ENCODE measurements around the gene REPS2. TPM values are rescaled to one million over a fixed set of nuclear protein-coding genes. Genes with fewer than 3 reads are reported as not detected.

Gene REPS2
- total RNA-seq, 2 experiments from 2014 or later: 0.41 to 4.0 TPM

GRCh38 chrX:16977771-16978170, 31.3 kb downstream of the REPS2 start:
- Histone ChIP-seq H3K36me3 (ENCODE audit: insufficient read depth, low read length) (no peaks in the 10 kb centered on the region), H3K4me2 (ENCODE audit: low read length) (no peak overlapping the region), H3K27ac (ENCODE audit: low read depth, low read length, poor library complexity, severe bottlenecking) (no peak overlapping the region), H3K4me1 (ENCODE audit: insufficient read depth, low read length, poor library complexity, severe bottlenecking) (no peaks in the 10 kb centered on the region), H2AFZ (ENCODE audit: low read length) (no peak overlapping the region), H3K9me2 (ENCODE audit: insufficient read depth, low read length) (no peaks in the 10 kb centered on the region), H3K79me2 (ENCODE audit: insufficient read depth, low read depth, low read length) (no peaks in the 10 kb centered on the region), H4K20me1 (ENCODE audit: insufficient read depth, low read length) (no peaks in the 10 kb centered on the region), H3K4me3 (ENCODE audit: low read depth, low read length, poor library complexity, severe bottlenecking) (no peak overlapping the region), H3K9me3 (ENCODE audit: low read length) (no peaks in the 10 kb centered on the region)
- no peak for TF ChIP-seq CTCF (conservative IDR thresholded peaks at IDR 0.05; ENCODE audit: low read length)
- no peak for TF ChIP-seq EZH2phosphoT487 (IDR thresholded peaks at IDR 0.05; ENCODE audit: borderline replicate concordance, low read depth, low read length)
- intact Hi-C loops (cut with micrococcal nuclease; ENCODE audit: unreplicated experiment): no loop called here
- POLR2A ChIA-PET: interaction anchor here (0.7 kb wide), 2 partner anchors 98 to 137 kb away, joined by 3 to 5 read pairs; no protein-coding TSS in a partner anchor
- BruUV-seq (replicated peaks): no TSS peak
- DNase-seq (ENCODE audit: low spot score): no peak
- CTCF ChIA-PET (ENCODE audit: unreplicated experiment): no interaction called here

- no peak for TF ChIP-seq CTCF (conservative IDR thresholded peaks at IDR 0.05; ENCODE audit: low read length)
- no peak for TF ChIP-seq EZH2phosphoT487 (IDR thresholded peaks at IDR 0.05; ENCODE audit: borderline replicate concordance, low read depth, low read length)
- H3K4me1 ChIP-seq (ENCODE audit: insufficient read depth, low read length, poor library complexity, severe bottlenecking): no peaks in the 10 kb centered on the region
- H3K4me2 ChIP-seq (ENCODE audit: low read length): no peak overlapping the region
- CTCF ChIA-PET (ENCODE audit: unreplicated experiment): no interaction called here
- H4K20me1 ChIP-seq (ENCODE audit: insufficient read depth, low read length): no peaks in the 10 kb centered on the region
- no peak for DNase-seq (ENCODE audit: low spot score)
- no peak overlapping the region for H3K27ac ChIP-seq (ENCODE audit: low read depth, low read length, poor library complexity, severe bottlenecking)
- H3K9me2 ChIP-seq (ENCODE audit: insufficient read depth, low read length): no peaks in the 10 kb centered on the region
- H3K9me3 ChIP-seq (ENCODE audit: low read length): no peaks in the 10 kb centered on the region
- POLR2A ChIA-PET: interaction anchor here (0.7 kb wide), 1 partner anchor 97 kb away, joined by 5 read pairs; no protein-coding TSS in a partner anchor
- no peak overlapping the region for H3K4me3 ChIP-seq (ENCODE audit: low read depth, low read length, poor library complexity, severe bottlenecking)
- no peak overlapping the region for H2AFZ ChIP-seq (ENCODE audit: low read length)
- no peaks in the 10 kb centered on the region for H3K79me2 ChIP-seq (ENCODE audit: insufficient read depth, low read depth, low read length)
- no TSS peak for BruUV-seq (replicated peaks)
- H3K36me3 ChIP-seq (ENCODE audit: insufficient read depth, low read length): no peaks in the 10 kb centered on the region
- intact Hi-C loops (cut with micrococcal nuclease; ENCODE audit: unreplicated experiment): no loop called here
Measured at GRCh38 chrX:16978193-16978984, 31.9 kb downstream of the REPS2 start.

- H2AFZ ChIP-seq (ENCODE audit: low read length): no peak overlapping the region
- ChIA-PET POLR2A (no interaction called here), CTCF (ENCODE audit: unreplicated experiment) (no interaction called here)
- no peaks in the 10 kb centered on the region for H3K9me2 ChIP-seq (ENCODE audit: insufficient read depth, low read length)
- no peak for TF ChIP-seq CTCF (conservative IDR thresholded peaks at IDR 0.05; ENCODE audit: low read length)
- TF ChIP-seq EZH2phosphoT487 (IDR thresholded peaks at IDR 0.05; ENCODE audit: borderline replicate concordance, low read depth, low read length): no peak
- BruUV-seq (replicated peaks): no TSS peak
- no peaks in the 10 kb centered on the region for H3K9me3 ChIP-seq (ENCODE audit: low read length)
- intact Hi-C loops (cut with micrococcal nuclease; ENCODE audit: unreplicated experiment): no loop called here
- no peaks in the 10 kb centered on the region for H3K79me2 ChIP-seq (ENCODE audit: insufficient read depth, low read depth, low read length)
- no peak overlapping the region for H3K4me3 ChIP-seq (ENCODE audit: low read depth, low read length, poor library complexity, severe bottlenecking)
- H3K4me2 ChIP-seq (ENCODE audit: low read length): no peak overlapping the region
- no peak overlapping the region for H3K27ac ChIP-seq (ENCODE audit: low read depth, low read length, poor library complexity, severe bottlenecking)
- no peaks in the 10 kb centered on the region for H3K36me3 ChIP-seq (ENCODE audit: insufficient read depth, low read length)
- H4K20me1 ChIP-seq (ENCODE audit: insufficient read depth, low read length): no peaks in the 10 kb centered on the region
- DNase-seq (ENCODE audit: low spot score): no peak
- H3K4me1 ChIP-seq (ENCODE audit: insufficient read depth, low read length, poor library complexity, severe bottlenecking): no peaks in the 10 kb centered on the region
Measured at GRCh38 chrX:16979226-16979625, 32.8 kb downstream of the REPS2 start.
